ENCODE measurements around the gene ADAM22. TPM values are rescaled to one million over a fixed set of nuclear protein-coding genes. Genes with fewer than 3 reads are reported as not detected.

The ADAM22 gene
- polyA plus RNA-seq, 1 donor from 2014 or later = 46.3 TPM

- Histone ChIP-seq H3K27ac (ENCODE audit: low read length) (no peak overlapping the region), H3K4me2 (ENCODE audit: low read length) (no peak overlapping the region)
- no peak for TF ChIP-seq EP300 (conservative IDR thresholded peaks at IDR 0.05; ENCODE audit: poor library complexity, severe bottlenecking)
- no peak for TF ChIP-seq POLR2AphosphoS5 (IDR thresholded peaks at IDR 0.05)
- no peak for TF ChIP-seq CTCF (IDR thresholded peaks at IDR 0.05; ENCODE audit: poor library complexity, severe bottlenecking)
- no peak for TF ChIP-seq EZH2 (IDR thresholded peaks at IDR 0.05; ENCODE audit: borderline replicate concordance, insufficient read depth, low read length, poor library complexity, severe bottlenecking)
- no peak for TF ChIP-seq TAF1 (IDR thresholded peaks at IDR 0.05; ENCODE audit: low read depth)
- no peak for TF ChIP-seq SMC3 (conservative IDR thresholded peaks at IDR 0.05; ENCODE audit: poor library complexity)
These were observed 213.3 kb downstream of the ADAM22 start for GRCh38 chr7:88147341-88147740.

DNA sequence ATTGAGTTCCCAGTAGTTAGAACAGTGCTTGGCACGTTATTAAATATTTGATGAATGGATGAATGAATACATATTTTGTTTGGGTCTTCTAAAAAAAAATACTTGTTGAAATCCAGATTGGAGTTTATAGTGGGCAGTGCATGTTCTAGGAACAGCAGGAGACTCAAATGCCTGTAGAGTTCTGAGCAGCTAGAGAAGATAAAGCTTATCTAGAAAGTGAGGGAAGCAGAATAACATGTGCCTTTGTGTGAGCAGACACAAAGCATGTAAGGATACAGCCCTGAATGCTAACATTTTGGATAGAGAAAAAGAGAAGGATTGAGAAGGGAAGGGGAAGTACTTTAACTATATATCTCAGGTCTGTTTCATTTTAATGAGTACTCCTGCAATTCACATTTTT, 213.9 kb downstream of the ADAM22 start:
- Histone ChIP-seq H3K9me3 (ENCODE audit: low read length) (no peaks in the 10 kb centered on the region), H3K36me3 (ENCODE audit: insufficient read depth, low read length) (no peaks in the 10 kb centered on the region), H3K4me3 (ENCODE audit: low read length) (no peak overlapping the region), H3K27ac (ENCODE audit: low read length) (no peak overlapping the region), H3K9me2 (ENCODE audit: insufficient read depth, low read length) (no peaks in the 10 kb centered on the region), H2AFZ (ENCODE audit: low read depth, low read length) (no peak overlapping the region), H3K79me2 (replicated peaks; ENCODE audit: insufficient read depth, low read length) (no peaks in the 10 kb centered on the region), H3K4me2 (ENCODE audit: low read length) (no peak overlapping the region), H4K20me1 (ENCODE audit: insufficient read depth) (no peaks in the 10 kb centered on the region), H3K9ac (ENCODE audit: low read length) (no peak overlapping the region), H3K27me3 (ENCODE audit: insufficient read depth, low read depth, low read length) (no peaks in the 10 kb centered on the region), H3F3A (ENCODE audit: insufficient read depth, low read length, poor library complexity, severe bottlenecking) (no peaks in the 10 kb centered on the region)
- TF ChIP-seq EZH2 (IDR thresholded peaks at IDR 0.05; ENCODE audit: borderline replicate concordance, insufficient read depth, low read length, poor library complexity, severe bottlenecking) (no peak), MXI1 (conservative IDR thresholded peaks at IDR 0.05; ENCODE audit: poor library complexity, severe bottlenecking) (no peak), EP300 (conservative IDR thresholded peaks at IDR 0.05; ENCODE audit: poor library complexity, severe bottlenecking) (no peak), TAF1 (IDR thresholded peaks at IDR 0.05; ENCODE audit: low read depth) (no peak), RAD21 (conservative IDR thresholded peaks at IDR 0.05) (no peak), SMC3 (conservative IDR thresholded peaks at IDR 0.05; ENCODE audit: poor library complexity) (no peak), POLR2AphosphoS5 (IDR thresholded peaks at IDR 0.05) (no peak), REST (IDR thresholded peaks at IDR 0.05; ENCODE audit: borderline replicate concordance) (no peak)

More at GRCh38 chr7:88147341-88147740, 213.3 kb downstream of the ADAM22 start:
- Histone ChIP-seq H3F3A (ENCODE audit: insufficient read depth, low read length, poor library complexity, severe bottlenecking) (no peaks in the 10 kb centered on the region), H3K79me2 (replicated peaks; ENCODE audit: insufficient read depth, low read length) (no peaks in the 10 kb centered on the region), H3K9ac (ENCODE audit: low read length) (no peak overlapping the region), H3K9me2 (ENCODE audit: insufficient read depth, low read length) (no peaks in the 10 kb centered on the region), H3K36me3 (ENCODE audit: insufficient read depth, low read length) (no peaks in the 10 kb centered on the region), H2AFZ (ENCODE audit: low read depth, low read length) (no peak overlapping the region), H4K20me1 (ENCODE audit: insufficient read depth) (no peaks in the 10 kb centered on the region), H3K4me3 (ENCODE audit: low read length) (no peak overlapping the region), H3K27me3 (ENCODE audit: insufficient read depth, low read depth, low read length) (no peaks in the 10 kb centered on the region), H3K9me3 (ENCODE audit: low read length) (no peaks in the 10 kb centered on the region)
